22Rv1 (cell line): ENCODE results near the gene KCNS1.

Experiments
- H3K27ac ChIP-seq: fragments of 450-650 bp; 2 replicates; pipeline ENCODE4 v1.5.1; 2017
- ZFX ChIP-seq: fragments of 450-650 bp; IDR thresholded peaks from 2 replicates; pipeline ENCODE4 v1.6.1; 2017; ENCODE audit warnings: antibody characterized with exemption, borderline replicate concordance
- TF ChIP-seq, protein P1 (sequence below): fragments of 450-650 bp; IDR thresholded peaks from 2 replicates; pipeline ENCODE4 v1.5.1; 2017; ENCODE audit warnings: mild to moderate bottlenecking

Gene KCNS1

DNA sequence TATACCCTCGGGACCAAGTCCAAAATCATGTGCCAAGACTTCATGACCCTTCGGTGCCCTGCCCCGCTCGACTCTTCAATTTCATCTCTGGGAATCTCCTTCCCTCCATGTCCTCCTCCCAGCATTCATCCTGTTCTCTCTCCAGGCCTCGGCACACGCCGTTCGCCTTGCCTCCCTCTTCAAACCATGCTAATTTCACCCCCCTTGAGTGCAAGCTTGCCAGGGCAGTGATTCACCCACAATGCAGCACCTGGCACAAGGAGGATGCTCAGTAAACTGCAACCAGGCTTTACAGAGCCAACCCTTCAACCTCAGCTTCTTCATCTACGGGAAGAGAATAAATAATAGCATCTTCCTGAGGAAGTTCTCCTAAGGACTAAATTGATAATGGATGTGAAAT, 4.1 kb downstream of the KCNS1 start:
- TF ChIP-seq, protein P1, sequence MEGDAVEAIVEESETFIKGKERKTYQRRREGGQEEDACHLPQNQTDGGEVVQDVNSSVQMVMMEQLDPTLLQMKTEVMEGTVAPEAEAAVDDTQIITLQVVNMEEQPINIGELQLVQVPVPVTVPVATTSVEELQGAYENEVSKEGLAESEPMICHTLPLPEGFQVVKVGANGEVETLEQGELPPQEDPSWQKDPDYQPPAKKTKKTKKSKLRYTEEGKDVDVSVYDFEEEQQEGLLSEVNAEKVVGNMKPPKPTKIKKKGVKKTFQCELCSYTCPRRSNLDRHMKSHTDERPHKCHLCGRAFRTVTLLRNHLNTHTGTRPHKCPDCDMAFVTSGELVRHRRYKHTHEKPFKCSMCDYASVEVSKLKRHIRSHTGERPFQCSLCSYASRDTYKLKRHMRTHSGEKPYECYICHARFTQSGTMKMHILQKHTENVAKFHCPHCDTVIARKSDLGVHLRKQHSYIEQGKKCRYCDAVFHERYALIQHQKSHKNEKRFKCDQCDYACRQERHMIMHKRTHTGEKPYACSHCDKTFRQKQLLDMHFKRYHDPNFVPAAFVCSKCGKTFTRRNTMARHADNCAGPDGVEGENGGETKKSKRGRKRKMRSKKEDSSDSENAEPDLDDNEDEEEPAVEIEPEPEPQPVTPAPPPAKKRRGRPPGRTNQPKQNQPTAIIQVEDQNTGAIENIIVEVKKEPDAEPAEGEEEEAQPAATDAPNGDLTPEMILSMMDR, result no peak

DNA sequence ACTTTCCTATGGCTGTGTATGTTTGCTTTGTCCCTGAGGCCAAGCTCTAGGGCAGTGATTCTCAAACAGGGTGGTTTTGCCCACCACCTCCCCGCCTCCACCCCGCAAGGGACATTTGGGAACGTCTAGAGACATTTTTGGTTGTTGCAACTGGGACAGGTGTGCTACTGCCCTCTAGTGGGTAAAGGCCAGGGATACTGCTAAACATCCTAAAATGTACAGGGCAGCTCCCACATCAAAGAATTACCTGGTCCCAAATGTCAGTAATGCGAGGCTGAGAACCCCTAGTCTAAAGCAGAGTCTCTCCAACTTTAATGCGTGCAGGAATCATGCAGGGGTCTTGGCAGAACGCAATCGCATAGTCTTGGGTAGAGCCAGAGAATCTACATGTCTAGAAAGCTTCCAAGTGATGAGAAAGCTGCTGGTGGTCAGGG, 5.1 kb downstream of the KCNS1 start:
- TF ChIP-seq, protein P1, result peak; percentile 90
- no peak for TF ChIP-seq ZFX
- no peak overlapping the region for H3K27ac ChIP-seq

More for the DNA sequence above, 4.1 kb downstream of the KCNS1 start:
- H3K27ac ChIP-seq, result no peak overlapping the region

DNA sequence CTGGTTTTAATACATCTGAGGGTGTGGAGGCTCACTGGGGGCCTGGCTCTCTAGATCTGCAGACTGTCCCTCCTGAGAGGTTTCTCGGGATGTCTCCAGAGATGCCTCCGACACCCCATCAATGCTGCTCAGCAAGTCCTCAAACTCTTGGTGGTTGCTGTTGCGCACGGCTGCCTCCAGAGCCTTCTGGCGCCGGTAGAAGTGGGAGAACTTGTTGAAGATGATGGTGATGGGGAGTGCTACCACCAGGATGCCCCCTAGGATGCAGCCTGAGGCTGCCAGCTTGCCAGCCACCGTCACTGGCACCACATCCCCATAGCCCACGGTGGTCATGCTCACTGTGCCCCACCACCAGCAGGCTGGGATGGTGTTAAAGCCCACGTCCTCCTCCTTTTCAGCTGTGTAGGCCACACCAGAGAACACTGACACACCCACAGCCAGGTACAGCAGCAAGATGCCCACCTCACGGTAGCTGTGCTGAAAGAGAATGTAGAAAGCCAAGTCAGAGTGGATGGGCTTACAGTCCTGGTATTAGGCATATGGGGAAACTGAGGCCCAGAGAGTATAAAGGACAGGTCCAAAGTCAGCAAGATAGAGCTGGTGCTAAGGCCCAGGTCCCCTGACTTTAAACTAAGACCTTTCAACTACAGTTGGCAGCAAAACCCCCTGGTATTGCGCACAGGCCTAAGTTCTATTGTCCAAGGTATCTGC, 5.9 kb downstream of the KCNS1 start:
- no peak overlapping the region for H3K27ac ChIP-seq
- TF ChIP-seq, protein P1, result no peak
- TF ChIP-seq ZFX, result no peak

DNA sequence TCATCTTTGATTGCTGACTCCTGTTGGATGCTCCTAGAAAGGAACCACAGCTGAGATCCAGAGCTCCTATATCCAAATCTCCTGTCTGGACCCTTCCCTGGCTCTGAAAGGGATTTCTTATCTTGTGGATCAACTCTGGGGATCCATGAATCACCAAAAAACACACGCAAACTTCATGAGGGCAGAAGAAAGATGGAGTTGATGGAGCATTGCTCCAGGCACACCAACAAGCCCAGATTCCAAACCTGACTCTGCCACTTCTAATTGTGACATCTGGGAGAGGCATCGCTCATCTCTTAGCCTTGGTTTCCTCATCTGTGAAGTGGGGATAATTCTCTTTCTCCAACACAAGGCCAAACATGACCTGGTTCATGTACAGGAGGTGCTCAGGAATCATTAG, 6.7 kb downstream of the KCNS1 start:
- TF ChIP-seq, protein P1, result no peak
- no peak for TF ChIP-seq ZFX
- H3K27ac ChIP-seq, result no peak overlapping the region

DNA sequence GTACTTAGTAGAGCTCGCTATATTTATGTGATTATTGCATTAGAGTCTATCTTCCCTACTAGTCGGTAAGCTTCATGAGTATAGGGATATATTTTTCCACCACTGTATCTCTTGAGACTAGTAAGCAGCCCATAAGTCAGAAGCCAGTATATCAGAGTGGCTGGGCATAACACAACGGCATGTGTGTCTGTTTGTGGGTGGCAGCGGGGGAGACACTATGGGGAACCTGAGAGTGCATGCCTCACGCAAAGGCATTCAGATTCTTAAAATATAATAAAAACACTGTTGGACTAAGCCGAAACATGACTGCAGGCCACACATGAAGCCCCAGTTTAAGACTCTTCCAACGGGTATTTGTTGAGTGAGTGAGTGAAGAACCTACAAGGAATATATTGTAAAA, 8.0 kb downstream of the KCNS1 start:
- no peak for TF ChIP-seq ZFX
- TF ChIP-seq, protein P1, result no peak
- H3K27ac ChIP-seq, result no peak overlapping the region

DNA sequence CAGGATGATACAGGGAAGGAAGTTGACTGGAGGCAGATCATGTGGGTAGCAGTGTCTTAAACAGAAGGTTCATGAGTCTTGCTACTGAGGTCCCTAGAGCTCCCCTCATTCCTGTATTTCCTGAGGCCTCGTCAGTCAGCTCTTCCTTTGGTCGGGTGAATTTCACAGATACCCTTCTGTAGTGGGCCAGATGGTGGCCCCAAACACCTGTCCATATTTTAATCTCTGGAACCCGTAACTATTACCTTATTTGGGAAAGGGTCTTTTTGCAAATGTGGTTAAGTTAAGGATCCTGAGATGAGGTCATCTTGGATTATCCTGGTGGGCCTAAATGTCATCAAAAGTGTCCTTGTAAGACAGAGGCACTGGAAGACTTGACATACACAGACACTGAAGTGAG, 9.6 kb downstream of the KCNS1 start:
- TF ChIP-seq, protein P1, result no peak
- TF ChIP-seq ZFX, result no peak
- no peak overlapping the region for H3K27ac ChIP-seq

DNA sequence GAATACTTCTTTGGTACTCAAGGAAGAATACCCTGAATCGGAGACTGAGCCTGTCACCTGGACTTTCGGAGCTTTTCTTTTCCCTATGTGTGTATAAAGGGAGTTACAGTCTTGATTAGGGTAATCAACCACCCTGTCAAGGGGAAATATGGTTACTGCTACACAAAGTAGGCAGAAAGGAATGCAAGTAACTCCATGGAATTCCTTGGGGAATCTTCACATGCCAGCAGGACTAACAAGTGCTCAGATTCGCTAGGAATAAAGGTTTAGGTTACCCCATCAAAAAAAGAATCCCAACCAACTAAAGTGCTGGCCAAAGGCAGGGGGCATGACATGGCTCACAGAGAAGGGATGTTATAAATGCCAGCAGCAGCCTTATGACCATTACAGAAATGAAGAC, 10.4 kb downstream of the KCNS1 start:
- TF ChIP-seq ZFX, result no peak
- TF ChIP-seq, protein P1, result no peak
- no peak overlapping the region for H3K27ac ChIP-seq
